Measurements from ENCODE around the gene KSR2.

GRCh38 chr12:117589021-117589420 is 379.8 kb downstream of the KSR2 start:
- TF ChIP-seq, protein P1, sequence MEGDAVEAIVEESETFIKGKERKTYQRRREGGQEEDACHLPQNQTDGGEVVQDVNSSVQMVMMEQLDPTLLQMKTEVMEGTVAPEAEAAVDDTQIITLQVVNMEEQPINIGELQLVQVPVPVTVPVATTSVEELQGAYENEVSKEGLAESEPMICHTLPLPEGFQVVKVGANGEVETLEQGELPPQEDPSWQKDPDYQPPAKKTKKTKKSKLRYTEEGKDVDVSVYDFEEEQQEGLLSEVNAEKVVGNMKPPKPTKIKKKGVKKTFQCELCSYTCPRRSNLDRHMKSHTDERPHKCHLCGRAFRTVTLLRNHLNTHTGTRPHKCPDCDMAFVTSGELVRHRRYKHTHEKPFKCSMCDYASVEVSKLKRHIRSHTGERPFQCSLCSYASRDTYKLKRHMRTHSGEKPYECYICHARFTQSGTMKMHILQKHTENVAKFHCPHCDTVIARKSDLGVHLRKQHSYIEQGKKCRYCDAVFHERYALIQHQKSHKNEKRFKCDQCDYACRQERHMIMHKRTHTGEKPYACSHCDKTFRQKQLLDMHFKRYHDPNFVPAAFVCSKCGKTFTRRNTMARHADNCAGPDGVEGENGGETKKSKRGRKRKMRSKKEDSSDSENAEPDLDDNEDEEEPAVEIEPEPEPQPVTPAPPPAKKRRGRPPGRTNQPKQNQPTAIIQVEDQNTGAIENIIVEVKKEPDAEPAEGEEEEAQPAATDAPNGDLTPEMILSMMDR (IDR thresholded peaks at IDR 0.05): no peak
- TF ChIP-seq EZH2 (IDR thresholded peaks at IDR 0.05): no peak
